ES-I3 (cell line): ENCODE data around the gene NBEA.

Experiments
- H3K36me3 ChIP-seq: 2 replicates; pipeline ENCODE4 v1.6.1; 2013; ENCODE audit warnings: mild to moderate bottlenecking, low read length, control low read depth, moderate library complexity; ENCODE audit not compliant: insufficient read depth
- H3K4me1 ChIP-seq: 2 replicates; pipeline ENCODE4 v1.6.1; 2013; ENCODE audit warnings: mild to moderate bottlenecking, control low read depth, low read length; ENCODE audit not compliant: insufficient read depth
- H3K9ac ChIP-seq: 2 replicates; pipeline ENCODE4 v1.6.1; 2013; ENCODE audit warnings: low read depth, mild to moderate bottlenecking, low read length, moderate library complexity
- H3K9me3 ChIP-seq: 2 replicates; pipeline ENCODE4 v1.6.1; 2013; ENCODE audit warnings: mild to moderate bottlenecking, low read length, moderate library complexity; ENCODE audit not compliant: control insufficient read depth, insufficient read depth

Gene NBEA

DNA sequence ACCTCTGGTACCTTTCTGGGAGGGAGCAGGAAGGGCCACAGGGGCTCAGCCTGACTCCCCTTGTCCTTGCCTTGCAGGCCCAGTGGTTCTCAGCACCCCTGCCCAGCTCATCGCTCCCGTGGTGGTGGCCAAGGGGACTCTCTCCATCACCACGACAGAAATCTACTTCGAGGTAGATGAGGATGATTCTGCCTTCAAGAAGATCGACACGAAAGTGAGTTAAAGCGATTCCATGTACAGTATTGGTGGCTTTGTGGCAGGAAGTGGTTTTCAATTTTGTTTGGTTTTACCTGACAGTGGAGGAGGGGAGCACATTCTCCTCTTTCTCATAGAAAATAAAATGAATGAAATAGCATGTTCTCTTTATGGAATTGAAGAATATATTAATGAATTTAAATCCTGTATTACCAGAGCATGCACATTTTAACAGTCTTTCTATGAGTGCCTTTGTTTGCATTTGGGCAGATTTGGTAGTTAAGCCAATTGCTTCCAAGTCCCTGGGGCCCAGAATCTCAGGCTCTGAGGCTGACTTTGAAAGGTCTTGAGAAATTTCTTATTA lies 530.3 kb downstream of the NBEA start:
- no peaks in the 10 kb centered on the region for H3K9me3 ChIP-seq
- H3K9ac ChIP-seq: no peak overlapping the region
- 0 out of 2 replicates have a peak, but pooled peaks cover 13% of the 10 kb centered on the region for H3K4me1 ChIP-seq
- H3K36me3 ChIP-seq: no peaks in the 10 kb centered on the region

DNA sequence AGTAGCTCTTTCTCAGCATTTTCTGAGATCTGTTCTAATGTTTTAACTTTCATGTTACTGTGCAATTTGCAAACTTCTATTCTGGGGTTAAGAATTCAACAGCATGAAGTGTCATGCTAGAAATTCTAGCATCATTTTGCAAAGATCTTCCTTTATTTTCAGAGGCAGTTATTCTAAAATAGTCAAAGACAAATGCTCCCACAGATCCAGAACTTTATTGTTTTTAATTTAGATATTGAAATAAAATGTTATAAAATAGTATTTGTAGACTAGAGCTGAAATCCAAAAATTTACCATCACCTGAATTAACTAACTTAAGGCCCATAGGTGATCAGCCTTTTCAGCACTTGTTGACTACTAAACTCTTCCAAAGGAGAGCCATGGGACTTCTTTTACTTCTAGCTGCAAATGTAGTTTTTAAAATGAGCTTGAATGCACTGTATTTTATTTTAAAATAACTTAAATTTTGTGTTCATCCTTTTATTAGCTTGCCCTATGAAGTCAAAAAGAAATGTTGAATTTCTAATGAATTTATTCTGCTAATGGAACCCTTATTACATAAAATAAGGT lies 531.2 kb downstream of the NBEA start:
- Histone ChIP-seq H3K4me1 (0 out of 2 replicates have a peak, but pooled peaks cover 13% of the 10 kb centered on the region), H3K9ac (no peak overlapping the region), H3K36me3 (no peaks in the 10 kb centered on the region), H3K9me3 (no peaks in the 10 kb centered on the region)

GRCh38 chr13:35473802-35474201 lies 531.7 kb downstream of the NBEA start:
- Histone ChIP-seq H3K9ac (no peak overlapping the region), H3K36me3 (no peaks in the 10 kb centered on the region), H3K9me3 (no peaks in the 10 kb centered on the region), H3K4me1 (0 out of 2 replicates have a peak, but pooled peaks cover 13% of the 10 kb centered on the region)

- H3K36me3 ChIP-seq: no peaks in the 10 kb centered on the region
- no peaks in the 10 kb centered on the region for H3K9me3 ChIP-seq
- H3K4me1 ChIP-seq: peaks cover 13% of the 10 kb centered on the region; the same call in 1 of the 2 replicates
- H3K9ac ChIP-seq: peak overlapping the region; percentile 46; the same call in 1 of the 2 replicates
These were observed 532.6 kb downstream of the NBEA start for GRCh38 chr13:35474496-35475211.

GRCh38 chr13:35475212-35475959 lies 533.3 kb downstream of the NBEA start:
- Histone ChIP-seq H3K4me1 (peaks cover 7% of the 10 kb centered on the region; the same call in 1 of the 2 replicates), H3K36me3 (no peaks in the 10 kb centered on the region), H3K9ac (peak overlapping the region; percentile 46; the same call in 1 of the 2 replicates)

DNA sequence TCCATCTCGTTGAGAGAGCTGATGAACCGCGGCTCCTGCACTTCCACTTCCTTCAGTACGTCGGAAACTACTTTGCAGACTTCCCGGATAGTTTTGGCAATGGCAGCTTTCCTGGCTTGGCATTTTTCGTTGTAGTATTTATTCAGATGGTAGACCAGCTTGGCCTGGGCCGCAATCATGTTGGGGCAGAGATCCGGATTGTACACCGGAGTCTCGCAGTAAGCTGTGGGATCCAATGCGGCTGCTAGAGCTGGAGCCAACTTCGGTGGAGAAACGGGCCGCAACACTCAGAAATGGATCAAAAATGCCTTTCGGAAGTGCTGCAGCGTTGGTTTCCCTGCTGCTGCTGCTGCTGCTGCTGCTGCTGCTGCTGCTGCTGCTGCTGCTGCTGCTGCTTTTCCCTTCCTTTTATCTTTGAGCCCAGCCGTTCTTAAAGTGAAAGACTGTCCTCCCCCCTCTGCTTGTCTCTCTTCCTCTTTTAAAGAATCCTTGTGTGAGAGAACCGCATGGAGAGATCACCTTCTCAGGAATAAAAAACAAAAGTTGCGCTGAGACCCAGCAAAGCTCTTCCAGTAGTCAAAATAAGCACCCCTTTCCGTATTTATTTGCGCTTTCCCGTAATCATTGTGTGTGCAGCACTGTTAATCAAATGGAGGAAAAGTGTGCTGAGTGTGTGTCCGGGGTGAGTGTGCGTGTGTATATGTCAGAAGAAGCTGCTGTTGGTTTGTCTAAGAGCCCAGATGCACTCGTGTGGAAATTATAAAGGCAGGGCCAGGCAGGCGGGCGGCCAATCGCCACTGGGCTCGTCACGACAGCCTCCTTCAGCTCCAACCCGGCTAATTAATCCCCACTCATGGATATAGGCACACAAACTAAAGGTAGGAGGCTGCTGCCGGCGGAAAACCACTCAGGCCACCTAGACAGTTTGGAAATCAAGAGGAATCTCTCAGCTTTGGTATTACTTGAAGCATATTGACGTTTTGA lies 534.2 kb downstream of the NBEA start, which contains the start of gene MAB21L1:
MAB21L1 (minus strand) TSS at position 730 of the 984 bp plus-strand sequence; CDS start at position 179, 551 bp downstream.
- peak within 1 kb of the TSS; percentile 46; the same call in 1 of the 2 replicates for H3K9ac ChIP-seq
- H3K36me3 ChIP-seq: no peaks in the 10 kb centered on the region
- H3K9me3 ChIP-seq: no peaks in the 10 kb centered on the region
- H3K4me1 ChIP-seq: peaks cover 7% of the 10 kb centered on the region; the same call in 1 of the 2 replicates

More at GRCh38 chr13:35475212-35475959, 533.3 kb downstream of the NBEA start:
- no peaks in the 10 kb centered on the region for H3K9me3 ChIP-seq

GRCh38 chr13:35477386-35477946 lies 535.4 kb downstream of the NBEA start:
- peaks cover 7% of the 10 kb centered on the region; the same call in 1 of the 2 replicates for H3K4me1 ChIP-seq
- H3K9ac ChIP-seq: no peak overlapping the region
- H3K9me3 ChIP-seq: no peaks in the 10 kb centered on the region
- no peaks in the 10 kb centered on the region for H3K36me3 ChIP-seq

DNA sequence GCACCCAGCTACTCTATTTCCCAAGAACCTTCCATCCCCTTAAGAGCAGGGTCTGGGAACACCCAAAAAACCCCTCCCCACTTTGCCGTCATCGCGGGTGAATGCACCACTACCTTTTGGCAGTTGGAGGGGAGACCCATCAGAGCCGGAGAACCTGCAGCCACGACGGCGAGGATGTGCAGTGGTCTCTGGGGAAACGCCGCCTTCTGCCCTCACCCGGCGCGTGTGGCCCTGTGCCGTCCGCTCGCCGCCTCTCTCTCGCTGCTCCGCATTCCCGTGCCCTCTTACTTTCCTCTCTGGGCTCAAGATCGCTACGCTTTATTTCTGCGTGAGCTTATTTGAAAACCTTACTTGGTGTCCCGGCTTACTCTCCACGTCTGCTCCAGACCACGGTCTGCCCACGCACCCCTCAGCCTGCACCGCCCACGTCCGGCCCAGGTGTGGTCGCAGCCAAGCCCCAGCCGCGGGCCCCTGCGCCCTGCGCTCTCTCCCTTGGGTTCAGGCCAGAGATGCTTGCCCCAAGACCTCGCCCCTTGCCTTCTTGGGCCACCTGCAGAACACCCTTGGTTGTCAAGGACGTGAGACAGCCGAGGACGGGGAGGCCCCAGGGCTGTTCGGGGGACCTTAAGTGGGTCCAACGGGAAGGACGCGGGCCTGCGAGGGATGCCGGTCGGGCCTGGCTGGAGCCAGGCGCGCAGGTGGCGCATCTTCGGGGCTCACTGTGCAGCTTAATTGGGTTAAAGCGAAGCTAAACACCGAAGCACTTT lies 536.4 kb downstream of the NBEA start:
- H3K9ac ChIP-seq: peak overlapping the region; percentile 24; the same call in 1 of the 2 replicates
- peaks cover 7% of the 10 kb centered on the region; the same call in 1 of the 2 replicates for H3K4me1 ChIP-seq
- H3K9me3 ChIP-seq: no peaks in the 10 kb centered on the region
- no peaks in the 10 kb centered on the region for H3K36me3 ChIP-seq

GRCh38 chr13:35479038-35479492 lies 537.0 kb downstream of the NBEA start:
- no peaks in the 10 kb centered on the region for H3K36me3 ChIP-seq
- no peaks in the 10 kb centered on the region for H3K9me3 ChIP-seq
- peaks cover 7% of the 10 kb centered on the region; the same call in 1 of the 2 replicates for H3K4me1 ChIP-seq
- peak overlapping the region; percentile 24; the same call in 1 of the 2 replicates for H3K9ac ChIP-seq

DNA sequence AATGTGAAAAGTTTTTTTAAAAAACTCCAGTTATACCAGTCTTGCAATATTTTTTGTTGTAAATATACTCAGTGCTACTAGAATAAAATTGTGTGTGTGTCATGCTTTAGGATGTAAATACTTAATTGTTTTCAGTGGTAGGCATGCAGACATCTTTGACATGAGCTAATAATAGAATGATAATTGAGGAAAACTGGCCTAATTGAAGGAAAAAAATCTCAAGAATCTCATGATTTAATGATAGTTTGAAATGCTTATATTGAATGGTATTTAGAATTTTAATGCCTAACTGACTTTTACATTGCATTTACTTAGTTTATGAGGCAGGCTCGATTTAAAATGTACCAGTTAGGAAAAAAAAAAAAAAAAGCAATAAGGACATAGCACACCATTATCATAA lies 537.6 kb downstream of the NBEA start:
- Histone ChIP-seq H3K9ac (no peak overlapping the region), H3K36me3 (no peaks in the 10 kb centered on the region), H3K4me1 (peaks cover 4% of the 10 kb centered on the region; the same call in 1 of the 2 replicates), H3K9me3 (no peaks in the 10 kb centered on the region)

GRCh38 chr13:35480346-35480745 lies 538.3 kb downstream of the NBEA start:
- Histone ChIP-seq H3K9ac (no peak overlapping the region), H3K36me3 (no peaks in the 10 kb centered on the region), H3K9me3 (no peaks in the 10 kb centered on the region), H3K4me1 (no peaks in the 10 kb centered on the region; the same call in 1 of the 2 replicates)

GRCh38 chr13:35481777-35482176 lies 539.7 kb downstream of the NBEA start:
- Histone ChIP-seq H3K36me3 (no peaks in the 10 kb centered on the region), H3K9ac (no peak overlapping the region), H3K4me1 (no peaks in the 10 kb centered on the region; the same call in 1 of the 2 replicates), H3K9me3 (no peaks in the 10 kb centered on the region)
